ENCODE data around the gene CLCA1. TPM values are rescaled to one million over a fixed set of nuclear protein-coding genes. Genes with fewer than 3 reads are reported as not detected.

Gene CLCA1
- total and polyA plus RNA-seq, 12 donors = not detected

DNA sequence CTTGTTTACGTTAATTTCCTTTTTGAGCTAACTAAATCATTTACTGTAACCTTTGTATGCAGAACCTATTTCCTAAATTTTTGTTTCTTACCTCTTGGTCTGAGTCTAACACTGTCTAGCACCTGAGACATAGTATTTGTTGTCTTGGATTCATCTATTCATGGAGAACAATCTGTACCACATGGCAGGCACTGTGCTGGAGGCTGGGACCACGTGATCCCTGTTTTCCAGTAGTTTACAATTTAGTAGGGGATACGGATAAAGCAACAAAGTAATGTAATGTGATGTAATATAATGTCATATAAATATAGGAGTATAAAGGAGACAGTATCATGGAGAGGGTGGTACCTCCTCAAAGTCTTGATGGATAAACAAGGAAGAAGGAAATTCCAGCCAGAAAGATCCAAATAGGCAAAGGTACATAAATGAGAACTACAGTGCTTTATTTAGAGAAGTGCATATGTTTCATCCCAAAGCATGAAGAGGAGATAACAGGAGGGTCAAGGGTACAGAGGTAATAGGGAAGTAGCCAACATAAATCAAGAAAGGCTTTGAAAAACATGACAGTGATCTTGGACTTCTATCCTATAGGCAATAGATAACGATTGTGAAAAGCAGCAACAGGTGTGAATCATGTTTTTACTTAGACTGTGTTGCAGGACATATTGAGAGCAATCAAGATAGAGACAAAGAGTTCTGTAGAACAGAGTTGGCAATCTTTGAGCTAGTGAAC, 52.2 kb downstream of the CLCA1 start:
- H3K27ac ChIP-seq = no peak overlapping the region
- ATAC-seq (no peak), DNase-seq (no peak)
- H3K36me3 ChIP-seq = no peaks in the 10 kb centered on the region
- WGBS, 2 donors = 83 to 91% methylated on average over 4 of the region's 4 CpGs
- TF ChIP-seq, protein P1, sequence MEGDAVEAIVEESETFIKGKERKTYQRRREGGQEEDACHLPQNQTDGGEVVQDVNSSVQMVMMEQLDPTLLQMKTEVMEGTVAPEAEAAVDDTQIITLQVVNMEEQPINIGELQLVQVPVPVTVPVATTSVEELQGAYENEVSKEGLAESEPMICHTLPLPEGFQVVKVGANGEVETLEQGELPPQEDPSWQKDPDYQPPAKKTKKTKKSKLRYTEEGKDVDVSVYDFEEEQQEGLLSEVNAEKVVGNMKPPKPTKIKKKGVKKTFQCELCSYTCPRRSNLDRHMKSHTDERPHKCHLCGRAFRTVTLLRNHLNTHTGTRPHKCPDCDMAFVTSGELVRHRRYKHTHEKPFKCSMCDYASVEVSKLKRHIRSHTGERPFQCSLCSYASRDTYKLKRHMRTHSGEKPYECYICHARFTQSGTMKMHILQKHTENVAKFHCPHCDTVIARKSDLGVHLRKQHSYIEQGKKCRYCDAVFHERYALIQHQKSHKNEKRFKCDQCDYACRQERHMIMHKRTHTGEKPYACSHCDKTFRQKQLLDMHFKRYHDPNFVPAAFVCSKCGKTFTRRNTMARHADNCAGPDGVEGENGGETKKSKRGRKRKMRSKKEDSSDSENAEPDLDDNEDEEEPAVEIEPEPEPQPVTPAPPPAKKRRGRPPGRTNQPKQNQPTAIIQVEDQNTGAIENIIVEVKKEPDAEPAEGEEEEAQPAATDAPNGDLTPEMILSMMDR (IDR thresholded peaks at IDR 0.05) = no peak
- H3K27me3 ChIP-seq = peaks cover 0 to 4% (median 0%) of the 10 kb centered on the region in 7 donors
- intact Hi-C loops (cut with DNase I) = no loop called here
- H3K4me1 ChIP-seq = no peaks in the 10 kb centered on the region
- H3K9me3 ChIP-seq = no peaks in the 10 kb centered on the region
- H3K4me3 ChIP-seq = no peak overlapping the region

DNA sequence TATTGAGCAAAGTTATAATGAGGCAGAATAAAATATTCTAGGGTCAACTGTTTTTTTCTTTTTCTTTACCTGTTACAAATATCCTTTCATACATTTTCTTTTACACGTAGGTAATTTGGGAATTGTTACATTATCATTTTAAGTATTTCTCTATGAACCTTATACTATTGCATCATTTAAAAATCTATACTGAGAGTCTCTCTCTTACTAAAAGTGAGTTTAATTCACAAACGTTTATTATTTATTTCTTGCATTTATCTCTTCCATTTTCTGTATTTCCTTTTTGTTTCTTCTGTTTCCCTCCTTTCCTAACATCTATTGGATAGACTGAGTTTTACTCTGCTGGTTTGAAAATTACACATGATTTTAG, 52.8 kb downstream of the CLCA1 start:
- DNase-seq (no peak), ATAC-seq (no peak)
- intact Hi-C loops (cut with DNase I) = no loop called here
- no peaks in the 10 kb centered on the region for H3K4me1 ChIP-seq
- 74 to 75% methylated on average over 2 of the region's 2 CpGs for WGBS, 2 donors
- no peaks in the 10 kb centered on the region for H3K36me3 ChIP-seq
- no peak overlapping the region for H3K4me3 ChIP-seq
- TF ChIP-seq, protein P1 (IDR thresholded peaks at IDR 0.05) = no peak
- H3K9me3 ChIP-seq = no peaks in the 10 kb centered on the region
- peaks cover 0 to 4% (median 0%) of the 10 kb centered on the region in 7 donors for H3K27me3 ChIP-seq
- H3K27ac ChIP-seq = no peak overlapping the region

DNA sequence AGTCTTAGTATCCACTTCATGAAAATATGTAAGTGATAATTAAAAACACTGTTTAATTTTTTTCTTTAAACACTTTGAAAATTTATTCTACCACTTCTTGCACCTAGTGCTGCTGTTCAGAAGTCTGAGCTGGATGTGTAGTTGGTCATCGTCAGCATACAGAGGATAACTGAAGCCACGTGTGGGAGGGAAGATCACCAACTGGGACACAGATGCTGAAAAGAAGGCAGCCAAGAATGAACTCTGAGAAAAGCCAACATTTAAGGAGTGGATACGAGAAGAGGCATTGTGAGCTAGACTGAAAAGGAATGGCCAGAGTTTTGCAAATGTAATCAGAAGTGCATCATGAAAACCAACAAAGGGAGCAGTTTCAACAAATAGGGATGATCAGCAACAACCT, 53.5 kb downstream of the CLCA1 start:
- H3K4me3 ChIP-seq = no peak overlapping the region
- ATAC-seq (no peak), DNase-seq (no peak)
- TF ChIP-seq, protein P1 (IDR thresholded peaks at IDR 0.05) = no peak
- no peaks in the 10 kb centered on the region for H3K4me1 ChIP-seq
- no peak overlapping the region for H3K27ac ChIP-seq
- intact Hi-C loops (cut with DNase I) = no loop called here
- 51 to 59% methylated on average over 3 of the region's 3 CpGs for WGBS, 2 donors
- no peaks in the 10 kb centered on the region for H3K9me3 ChIP-seq
- H3K27me3 ChIP-seq = peaks cover 0 to 4% (median 0%) of the 10 kb centered on the region in 7 donors
- no peaks in the 10 kb centered on the region for H3K36me3 ChIP-seq

- H3K4me1 ChIP-seq = no peaks in the 10 kb centered on the region
- H3K27ac ChIP-seq = no peak overlapping the region
- intact Hi-C loops (cut with DNase I) = no loop called here
- H3K27me3 ChIP-seq = peaks cover 0 to 4% (median 0%) of the 10 kb centered on the region in 7 donors
- ATAC-seq (no peak), DNase-seq (no peak)
- no peaks in the 10 kb centered on the region for H3K36me3 ChIP-seq
- no peak overlapping the region for H3K4me3 ChIP-seq
- WGBS, 2 donors = 95% methylated on average over 32 of the region's 32 CpGs
- no peaks in the 10 kb centered on the region for H3K9me3 ChIP-seq
- TF ChIP-seq, protein P1 (IDR thresholded peaks at IDR 0.05) = no peak
Measured at GRCh38 chr1:86523670-86524354, 55.1 kb downstream of the CLCA1 start.

Data from heart right ventricle (tissue), 16 donors.